Activated naive CD4-positive, alpha-beta T cell treated with anti-CD3 and anti-CD28 coated beads, Interleukin-2, amount 10 ng/mL, durations not matched to agents 7 days and 5 days (primary cell): ENCODE data around the gene MSI2.

Experiments
- CTCF ChIA-PET: fragments of 350-600 bp; sonication (Branson Sonifier 250); formaldehyde crosslinking; loops from one replicate; lab custom pipeline; 2021; ENCODE audit warnings: antibody characterized with exemption; lab: Charles Lee
- DNase-seq: peaks from one replicate; pipeline ENCODE4 v3.0.0-alpha.2; 2020
- H3K27ac Mint-ChIP-seq: one replicate; pipeline ENCODE4 v1.8.0; 2021; ENCODE audit warnings: mild to moderate bottlenecking, moderate library complexity, mixed read lengths
- H3K27me3 Mint-ChIP-seq: one replicate; pipeline ENCODE4 v1.8.0; 2021; ENCODE audit warnings: mild to moderate bottlenecking, mixed read lengths
- H3K36me3 Mint-ChIP-seq: one replicate; pipeline ENCODE4 v1.8.0; 2021; ENCODE audit warnings: mixed read lengths
- H3K4me1 Mint-ChIP-seq: one replicate; pipeline ENCODE4 v1.8.0; 2021; ENCODE audit warnings: mixed read lengths
- H3K4me3 Mint-ChIP-seq: one replicate; pipeline ENCODE4 v1.8.0; 2021; ENCODE audit warnings: mild to moderate bottlenecking, moderate library complexity, mixed read lengths
- H3K9me3 Mint-ChIP-seq: one replicate; pipeline ENCODE4 v1.8.0; 2021; ENCODE audit warnings: mixed read lengths

MSI2 gene

GRCh38 chr17:57554826-57555635 lies 298.7 kb downstream of the MSI2 start:
- H3K4me1 Mint-ChIP-seq = peaks cover 9% of the 10 kb centered on the region
- CTCF ChIA-PET = interaction anchor here (2.0 kb wide), 1 partner anchor 312 kb away, joined by 8 read pairs; no protein-coding TSS in a partner anchor
- DNase-seq = no peak
- H3K36me3 Mint-ChIP-seq = no peaks in the 10 kb centered on the region
- no peaks in the 10 kb centered on the region for H3K9me3 Mint-ChIP-seq
- H3K27me3 Mint-ChIP-seq = no peaks in the 10 kb centered on the region
- no peak overlapping the region for H3K27ac Mint-ChIP-seq
- H3K4me3 Mint-ChIP-seq = no peak overlapping the region

- DNase-seq = no peak
- Mint-ChIP-seq H3K27ac (no peak overlapping the region), H3K4me3 (no peak overlapping the region), H3K4me1 (peaks cover 7% of the 10 kb centered on the region), H3K9me3 (no peaks in the 10 kb centered on the region), H3K27me3 (no peaks in the 10 kb centered on the region), H3K36me3 (no peaks in the 10 kb centered on the region)
- CTCF ChIA-PET = no interaction called here
These were observed 299.4 kb downstream of the MSI2 start for GRCh38 chr17:57555636-57556175.

GRCh38 chr17:57556320-57556719 lies 300.0 kb downstream of the MSI2 start:
- DNase-seq = no peak
- no peaks in the 10 kb centered on the region for H3K27me3 Mint-ChIP-seq
- peaks cover 2% of the 10 kb centered on the region for H3K4me1 Mint-ChIP-seq
- no peak overlapping the region for H3K4me3 Mint-ChIP-seq
- no peaks in the 10 kb centered on the region for H3K9me3 Mint-ChIP-seq
- H3K36me3 Mint-ChIP-seq = no peaks in the 10 kb centered on the region
- CTCF ChIA-PET = no interaction called here
- H3K27ac Mint-ChIP-seq = no peak overlapping the region

GRCh38 chr17:57556977-57557376 lies 300.7 kb downstream of the MSI2 start:
- Mint-ChIP-seq H3K4me3 (no peak overlapping the region), H3K36me3 (no peaks in the 10 kb centered on the region), H3K27me3 (no peaks in the 10 kb centered on the region), H3K27ac (no peak overlapping the region), H3K4me1 (no peaks in the 10 kb centered on the region), H3K9me3 (no peaks in the 10 kb centered on the region)
- CTCF ChIA-PET = no interaction called here
- DNase-seq = no peak

GRCh38 chr17:57557416-57557815 lies 301.1 kb downstream of the MSI2 start:
- H3K4me1 Mint-ChIP-seq = no peaks in the 10 kb centered on the region

GRCh38 chr17:57557834-57558681 lies 301.7 kb downstream of the MSI2 start:
- Mint-ChIP-seq H3K4me3 (no peak overlapping the region), H3K9me3 (no peaks in the 10 kb centered on the region), H3K4me1 (no peaks in the 10 kb centered on the region), H3K27ac (no peak overlapping the region), H3K27me3 (no peaks in the 10 kb centered on the region), H3K36me3 (no peaks in the 10 kb centered on the region)
- CTCF ChIA-PET = no interaction called here
- DNase-seq = no peak

More at GRCh38 chr17:57557416-57557815, 301.1 kb downstream of the MSI2 start:
- H3K27ac Mint-ChIP-seq = no peak overlapping the region
- no peak for DNase-seq
- H3K9me3 Mint-ChIP-seq = no peaks in the 10 kb centered on the region
- CTCF ChIA-PET = no interaction called here
- H3K4me3 Mint-ChIP-seq = no peak overlapping the region
- H3K27me3 Mint-ChIP-seq = no peaks in the 10 kb centered on the region
- no peaks in the 10 kb centered on the region for H3K36me3 Mint-ChIP-seq

GRCh38 chr17:57559226-57559625 lies 302.9 kb downstream of the MSI2 start:
- no peak overlapping the region for H3K27ac Mint-ChIP-seq
- no peaks in the 10 kb centered on the region for H3K9me3 Mint-ChIP-seq
- CTCF ChIA-PET = interaction anchor here (0.8 kb wide), 1 partner anchor 10 kb away, joined by 3 read pairs; no protein-coding TSS in a partner anchor
- no peaks in the 10 kb centered on the region for H3K27me3 Mint-ChIP-seq
- no peak for DNase-seq
- H3K4me3 Mint-ChIP-seq = no peak overlapping the region
- H3K4me1 Mint-ChIP-seq = no peaks in the 10 kb centered on the region
- H3K36me3 Mint-ChIP-seq = no peaks in the 10 kb centered on the region

- H3K36me3 Mint-ChIP-seq = no peaks in the 10 kb centered on the region
- no peak overlapping the region for H3K4me3 Mint-ChIP-seq
- DNase-seq = no peak
- H3K27ac Mint-ChIP-seq = no peak overlapping the region
- no peaks in the 10 kb centered on the region for H3K4me1 Mint-ChIP-seq
- H3K27me3 Mint-ChIP-seq = no peaks in the 10 kb centered on the region
- H3K9me3 Mint-ChIP-seq = no peaks in the 10 kb centered on the region
- CTCF ChIA-PET = interaction anchor here (0.8 kb wide), 1 partner anchor 10 kb away, joined by 3 read pairs; no protein-coding TSS in a partner anchor
These were observed 303.5 kb downstream of the MSI2 start for GRCh38 chr17:57559634-57560318.

GRCh38 chr17:57560319-57560705 lies 304.0 kb downstream of the MSI2 start:
- CTCF ChIA-PET = no interaction called here
- Mint-ChIP-seq H3K27me3 (no peaks in the 10 kb centered on the region), H3K36me3 (no peaks in the 10 kb centered on the region), H3K4me3 (no peak overlapping the region), H3K4me1 (no peaks in the 10 kb centered on the region), H3K9me3 (no peaks in the 10 kb centered on the region), H3K27ac (no peak overlapping the region)
- DNase-seq = no peak

GRCh38 chr17:57561072-57561861 lies 304.9 kb downstream of the MSI2 start:
- Mint-ChIP-seq H3K4me3 (no peak overlapping the region), H3K9me3 (no peaks in the 10 kb centered on the region), H3K4me1 (no peaks in the 10 kb centered on the region), H3K36me3 (no peaks in the 10 kb centered on the region), H3K27me3 (no peaks in the 10 kb centered on the region), H3K27ac (no peak overlapping the region)
- DNase-seq = no peak
- CTCF ChIA-PET = interaction anchor here (1.5 kb wide), 1 partner anchor 222 kb away, joined by 3 read pairs; no protein-coding TSS in a partner anchor

- H3K36me3 Mint-ChIP-seq = no peaks in the 10 kb centered on the region
- no peak overlapping the region for H3K27ac Mint-ChIP-seq
- H3K4me1 Mint-ChIP-seq = no peaks in the 10 kb centered on the region
- H3K9me3 Mint-ChIP-seq = no peaks in the 10 kb centered on the region
- no peak overlapping the region for H3K4me3 Mint-ChIP-seq
- no peak for DNase-seq
- CTCF ChIA-PET = interaction anchor here (1.5 kb wide), 1 partner anchor 221 kb away, joined by 3 read pairs; no protein-coding TSS in a partner anchor
- H3K27me3 Mint-ChIP-seq = no peaks in the 10 kb centered on the region
These were observed 305.9 kb downstream of the MSI2 start for GRCh38 chr17:57562184-57562698.

GRCh38 chr17:57563958-57564357 lies 307.6 kb downstream of the MSI2 start:
- no peak overlapping the region for H3K27ac Mint-ChIP-seq
- no peaks in the 10 kb centered on the region for H3K4me1 Mint-ChIP-seq
- no peaks in the 10 kb centered on the region for H3K27me3 Mint-ChIP-seq
- CTCF ChIA-PET = no interaction called here
- H3K36me3 Mint-ChIP-seq = no peaks in the 10 kb centered on the region
- no peak for DNase-seq
- H3K9me3 Mint-ChIP-seq = no peaks in the 10 kb centered on the region
- no peak overlapping the region for H3K4me3 Mint-ChIP-seq

GRCh38 chr17:57565176-57565575 lies 308.9 kb downstream of the MSI2 start:
- Mint-ChIP-seq H3K4me3 (no peak overlapping the region), H3K27ac (no peak overlapping the region), H3K9me3 (no peaks in the 10 kb centered on the region), H3K27me3 (no peaks in the 10 kb centered on the region), H3K36me3 (no peaks in the 10 kb centered on the region), H3K4me1 (no peaks in the 10 kb centered on the region)
- CTCF ChIA-PET = no interaction called here
- DNase-seq = no peak
